Vagina (tissue), 2 donors: Measurements from ENCODE around the gene RSBN1. TPM values are rescaled to one million over a fixed set of nuclear protein-coding genes. Genes with fewer than 3 reads are reported as not detected.

Source experiments
- DNase-seq, 2 donors: peaks; one replicate each; pipeline ENCODE4 v3.0.0-alpha.2; 2017; ENCODE audit errors: extremely low spot score in 2 of 2
- H3K27ac ChIP-seq: fragments of 200-600 bp; sonication (generic); one replicate; pipeline ENCODE4 v1.5.1; 2019
- H3K27me3 ChIP-seq: fragments of 200-600 bp; sonication (generic); one replicate; pipeline ENCODE4 v1.5.1; 2019
- H3K36me3 ChIP-seq, 2 donors: fragments of 200-600 bp; sonication (generic); one replicate each; pipeline ENCODE4 v1.5.1; 2017 to 2019
- H3K4me1 ChIP-seq: fragments of 200-600 bp; sonication (generic); one replicate; pipeline ENCODE4 v1.5.1; 2019
- H3K4me3 ChIP-seq, 2 donors: fragments of 200-600 bp; sonication (generic); 1 replicate in 1 of 2; 2 replicates in 1 of 2; pipeline ENCODE4 v1.5.1; 2016 to 2019
- H3K9me3 ChIP-seq: fragments of 200-600 bp; sonication (generic); one replicate; pipeline ENCODE4 v1.5.1; 2019
- POLR2A ChIP-seq, 2 donors: fragments of 450-650 bp; IDR thresholded peaks; one replicate each; pipeline ENCODE4 v1.6.1; 2017; ENCODE audit warnings: antibody characterized with exemption in 2 of 2, mild to moderate bottlenecking in 2 of 2, moderate library complexity in 2 of 2
- POLR2AphosphoS5 ChIP-seq, 2 donors: sonication (generic); formaldehyde crosslinking; IDR thresholded peaks; one replicate each; pipeline ENCODE4 v1.9.0; 2017; ENCODE audit warnings: antibody characterized with exemption in 2 of 2, mild to moderate bottlenecking in 2 of 2, low read depth in 1 of 2; ENCODE audit not compliant: insufficient read depth in 1 of 2
- intact Hi-C: fragments of 100-400 bp; cut with DNase I; formaldehyde crosslinking; loops from one replicate; pipeline ENCODE4 v1.15.1; 2023
- total RNA-seq: library from RNA; depleted of rRNA; stranded (reverse); fragments of >200 nt; gene quantifications from one replicate; pipeline ENCODE4 v1.2.3, GENCODE V29; 2016
- TF ChIP-seq, protein P1 (sequence below), 3 experiments: fragments of 450-650 bp in 2 of 3; fragments of 200-600 bp in 1 of 3; sonication (generic) in 1 of 3; IDR thresholded peaks; one replicate each; pipeline ENCODE4 v1.5.1; 2017 to 2019; ENCODE audit warnings: antibody characterized with exemption in 3 of 3, mild to moderate bottlenecking in 2 of 3, moderate library complexity in 2 of 3

The RSBN1 gene
- total RNA-seq, 1 donor from 2014 or later = 24.1 TPM

DNA sequence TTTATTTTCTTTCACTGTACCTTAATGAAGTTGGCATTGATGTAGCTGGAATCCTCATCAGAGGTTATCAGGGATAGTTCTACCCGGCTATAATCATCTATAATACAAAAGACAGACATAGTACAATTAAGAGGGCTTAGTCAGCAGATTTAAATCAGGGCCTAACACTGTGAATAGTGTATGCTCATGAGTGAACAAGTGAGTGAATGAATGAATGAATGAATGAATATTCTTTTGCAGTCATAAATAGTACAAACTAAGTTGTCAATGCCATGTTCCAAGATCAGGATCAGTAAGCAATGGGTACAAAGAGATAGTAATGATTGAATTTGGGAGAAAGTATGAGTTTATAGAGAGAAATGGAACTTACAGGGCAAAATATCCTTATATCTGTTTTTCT is 46.7 kb upstream of the RSBN1 start:
- no peaks in the 10 kb centered on the region for H3K36me3 ChIP-seq
- H3K27me3 ChIP-seq = no peaks in the 10 kb centered on the region
- no peaks in the 10 kb centered on the region for H3K4me1 ChIP-seq
- H3K27ac ChIP-seq = no peak overlapping the region
- intact Hi-C loops = no loop called here
- no peaks in the 10 kb centered on the region for H3K9me3 ChIP-seq
- H3K4me3 ChIP-seq = no peak overlapping the region
- no peak for DNase-seq
- no peak for TF ChIP-seq POLR2A (IDR thresholded peaks at IDR 0.05)
- no peak for TF ChIP-seq POLR2AphosphoS5 (IDR thresholded peaks at IDR 0.05; ENCODE audit: insufficient read depth in 1 of 2, low read depth in 1 of 2)
- TF ChIP-seq, protein P1, sequence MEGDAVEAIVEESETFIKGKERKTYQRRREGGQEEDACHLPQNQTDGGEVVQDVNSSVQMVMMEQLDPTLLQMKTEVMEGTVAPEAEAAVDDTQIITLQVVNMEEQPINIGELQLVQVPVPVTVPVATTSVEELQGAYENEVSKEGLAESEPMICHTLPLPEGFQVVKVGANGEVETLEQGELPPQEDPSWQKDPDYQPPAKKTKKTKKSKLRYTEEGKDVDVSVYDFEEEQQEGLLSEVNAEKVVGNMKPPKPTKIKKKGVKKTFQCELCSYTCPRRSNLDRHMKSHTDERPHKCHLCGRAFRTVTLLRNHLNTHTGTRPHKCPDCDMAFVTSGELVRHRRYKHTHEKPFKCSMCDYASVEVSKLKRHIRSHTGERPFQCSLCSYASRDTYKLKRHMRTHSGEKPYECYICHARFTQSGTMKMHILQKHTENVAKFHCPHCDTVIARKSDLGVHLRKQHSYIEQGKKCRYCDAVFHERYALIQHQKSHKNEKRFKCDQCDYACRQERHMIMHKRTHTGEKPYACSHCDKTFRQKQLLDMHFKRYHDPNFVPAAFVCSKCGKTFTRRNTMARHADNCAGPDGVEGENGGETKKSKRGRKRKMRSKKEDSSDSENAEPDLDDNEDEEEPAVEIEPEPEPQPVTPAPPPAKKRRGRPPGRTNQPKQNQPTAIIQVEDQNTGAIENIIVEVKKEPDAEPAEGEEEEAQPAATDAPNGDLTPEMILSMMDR (IDR thresholded peaks at IDR 0.05) = no peak

DNA sequence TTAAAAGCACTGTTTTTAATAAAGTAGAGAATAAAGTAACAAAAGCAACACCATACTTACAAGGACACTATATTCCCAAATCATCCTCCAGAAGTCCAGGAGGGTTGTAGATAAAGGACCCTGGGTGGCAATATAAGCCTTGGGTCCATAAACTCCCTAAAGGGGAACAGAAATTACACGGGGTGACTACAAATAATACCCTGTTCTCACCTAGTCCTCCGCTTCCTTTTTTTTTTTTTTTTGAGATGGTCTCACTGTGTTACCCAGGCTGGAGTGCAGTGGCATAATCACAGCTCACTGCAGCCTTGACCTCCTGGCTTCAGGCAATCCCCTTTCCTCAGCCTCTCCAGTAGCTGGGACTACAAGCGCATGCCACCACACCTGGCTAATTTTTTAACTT is 46.1 kb upstream of the RSBN1 start:
- H3K27me3 ChIP-seq = no peaks in the 10 kb centered on the region
- no peak overlapping the region for H3K4me3 ChIP-seq
- no peaks in the 10 kb centered on the region for H3K4me1 ChIP-seq
- no peak overlapping the region for H3K27ac ChIP-seq
- no peaks in the 10 kb centered on the region for H3K36me3 ChIP-seq
- no peak for TF ChIP-seq POLR2AphosphoS5 (IDR thresholded peaks at IDR 0.05; ENCODE audit: insufficient read depth in 1 of 2, low read depth in 1 of 2)
- TF ChIP-seq, protein P1 (IDR thresholded peaks at IDR 0.05) = no peak
- TF ChIP-seq POLR2A (IDR thresholded peaks at IDR 0.05) = no peak
- H3K9me3 ChIP-seq = no peaks in the 10 kb centered on the region
- DNase-seq = no peak
- intact Hi-C loops = no loop called here

GRCh38 chr1:113857776-113858175 is 45.5 kb upstream of the RSBN1 start:
- no peaks in the 10 kb centered on the region for H3K4me1 ChIP-seq
- H3K27ac ChIP-seq = no peak overlapping the region
- DNase-seq = no peak
- H3K36me3 ChIP-seq = no peaks in the 10 kb centered on the region
- intact Hi-C loops = no loop called here
- H3K27me3 ChIP-seq = no peaks in the 10 kb centered on the region
- TF ChIP-seq POLR2AphosphoS5 (IDR thresholded peaks at IDR 0.05; ENCODE audit: insufficient read depth in 1 of 2, low read depth in 1 of 2) (no peak), POLR2A (IDR thresholded peaks at IDR 0.05) (no peak)
- TF ChIP-seq, protein P1 (IDR thresholded peaks at IDR 0.05) = no peak
- H3K4me3 ChIP-seq = no peak overlapping the region
- no peaks in the 10 kb centered on the region for H3K9me3 ChIP-seq

DNA sequence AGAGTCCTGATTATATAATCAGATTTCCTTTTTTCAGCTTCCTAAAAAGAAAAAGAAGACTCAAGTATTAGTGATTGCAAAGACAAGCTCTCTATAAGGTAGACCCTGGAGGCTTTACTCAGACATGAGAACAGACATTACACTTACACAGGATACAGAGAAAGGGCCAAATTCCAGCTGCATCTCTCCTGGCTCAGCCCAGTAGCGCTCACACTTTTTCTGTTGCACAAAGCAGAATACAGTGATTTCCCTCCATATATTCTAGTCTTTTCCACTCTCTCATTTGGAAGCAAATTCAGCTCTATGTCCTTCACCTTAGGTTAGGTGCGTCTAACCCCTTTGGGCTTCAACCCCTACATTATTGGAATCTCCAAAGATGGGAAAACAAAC is 44.1 kb upstream of the RSBN1 start:
- DNase-seq = no peak
- TF ChIP-seq, protein P1 (IDR thresholded peaks at IDR 0.05) = no peak
- TF ChIP-seq POLR2AphosphoS5 (IDR thresholded peaks at IDR 0.05; ENCODE audit: insufficient read depth in 1 of 2, low read depth in 1 of 2) = no peak
- TF ChIP-seq POLR2A (IDR thresholded peaks at IDR 0.05) = no peak
- Histone ChIP-seq H3K9me3 (no peaks in the 10 kb centered on the region), H3K27ac (no peak overlapping the region), H3K36me3 (no peaks in the 10 kb centered on the region), H3K4me3 (no peak overlapping the region), H3K27me3 (no peaks in the 10 kb centered on the region), H3K4me1 (peaks cover 4% of the 10 kb centered on the region)
- intact Hi-C loops = no loop called here

- peaks cover 4% of the 10 kb centered on the region for H3K4me1 ChIP-seq
- intact Hi-C loops = no loop called here
- H3K4me3 ChIP-seq = no peak overlapping the region
- H3K36me3 ChIP-seq = no peaks in the 10 kb centered on the region
- H3K27ac ChIP-seq = no peak overlapping the region
- no peaks in the 10 kb centered on the region for H3K9me3 ChIP-seq
- H3K27me3 ChIP-seq = no peaks in the 10 kb centered on the region
- TF ChIP-seq POLR2AphosphoS5 (IDR thresholded peaks at IDR 0.05; ENCODE audit: insufficient read depth in 1 of 2, low read depth in 1 of 2) = no peak
- no peak for TF ChIP-seq POLR2A (IDR thresholded peaks at IDR 0.05)
- TF ChIP-seq, protein P1 (IDR thresholded peaks at IDR 0.05) = no peak
- DNase-seq = no peak
These were observed 43.5 kb upstream of the RSBN1 start for GRCh38 chr1:113855630-113856400.
